MCF 10A (cell line): ENCODE measurements around the gene TADA3. TPM values are rescaled to one million over a fixed set of nuclear protein-coding genes. Genes with fewer than 3 reads are reported as not detected.
A peak's percentile ranks its signal among the peaks of the same experiment; 100 is the strongest.

ENCODE experiments used
- BruUV-seq: library from RNA; stranded (reverse); fragments of 400-500 nt; replicated peaks from 2 replicates; lab custom pipeline; 2021; lab: Mats Ljungman, UMichigan
- CTCF ChIA-PET: fragments of 300-600 bp; sonication (Branson Sonifier 250); formaldehyde crosslinking; extraction: SDS; loops from one replicate; lab custom pipeline; 2021; ENCODE audit warnings: antibody characterized with exemption, inconsistent platforms; lab: Yijun Ruan, JAX
- POLR2A ChIA-PET: fragments of 300-600, 350-650 bp; sonication (Branson Sonifier 250); formaldehyde crosslinking; extraction: SDS; loops from one replicate; lab custom pipeline; 2020; ENCODE audit warnings: antibody characterized with exemption, inconsistent platforms; lab: Yijun Ruan, JAX
- DNase-seq: peaks from one replicate; pipeline ENCODE4 v3.0.0-alpha.2; 2018; ENCODE audit not compliant: unreplicated experiment
- H3K27ac Mint-ChIP-seq: one replicate; pipeline ENCODE4 v1.8.0; 2022; ENCODE audit warnings: mild to moderate bottlenecking, low read depth, mixed read lengths; ENCODE audit not compliant: unreplicated experiment
- H3K27me3 Mint-ChIP-seq: one replicate; pipeline ENCODE4 v1.8.0; 2022; ENCODE audit warnings: mixed read lengths; ENCODE audit not compliant: insufficient read depth, unreplicated experiment
- H3K36me3 Mint-ChIP-seq: one replicate; pipeline ENCODE4 v1.8.0; 2022; ENCODE audit warnings: mild to moderate bottlenecking, moderate library complexity, mixed read lengths; ENCODE audit not compliant: insufficient read depth, unreplicated experiment
- H3K4me1 Mint-ChIP-seq: one replicate; pipeline ENCODE4 v1.8.0; 2022; ENCODE audit warnings: mixed read lengths; ENCODE audit not compliant: insufficient read depth, unreplicated experiment
- H3K4me3 Mint-ChIP-seq: one replicate; pipeline ENCODE4 v1.8.0; 2022; ENCODE audit warnings: mild to moderate bottlenecking, moderate library complexity, mixed read lengths; ENCODE audit not compliant: unreplicated experiment
- H3K9me3 Mint-ChIP-seq: one replicate; pipeline ENCODE4 v1.8.0; 2022; ENCODE audit warnings: mixed read lengths; ENCODE audit not compliant: unreplicated experiment
- CTCF ChIP-seq: fragments of 200-600 bp; IDR thresholded peaks from one replicate; pipeline ENCODE4 v1.8.0; 2022; ENCODE audit warnings: antibody characterized with exemption, mild to moderate bottlenecking; ENCODE audit not compliant: unreplicated experiment
- intact Hi-C: fragments of 100-400 bp; cut with micrococcal nuclease; formaldehyde crosslinking; loops from 2 replicates; pipeline ENCODE4 v1.14.1; 2022
- total RNA-seq: library from RNA; stranded (reverse); gene quantifications from 2 replicates; pipeline ENCODE4 v1.2.3, GENCODE V29; 2022

Gene TADA3
- total RNA-seq, 1 experiment from 2014 or later: 77.1 TPM

GRCh38 chr3:9809615-9810432 lies 17.6 kb upstream of the TADA3 start, which contains the start of gene TTLL3:
TTLL3 (plus strand) TSS chr3:9810262; CDS start chr3:9810662, 400 bp downstream.
- Mint-ChIP-seq H3K4me1 (peaks cover 23% of the 10 kb centered on the region), H3K9me3 (no peaks in the 10 kb centered on the region), H3K4me3 (peak within 1 kb of the TSS; percentile 70), H3K27ac (peak within 1 kb of the TSS; percentile 89), H3K36me3 (peaks cover 22% of the 10 kb centered on the region), H3K27me3 (no peaks in the 10 kb centered on the region)
- ChIA-PET CTCF (interaction anchor here (0.6 to 0.7 kb wide), 3 partner anchors 18 to 836 kb away, joined by 3 to 5 read pairs (median 3); no protein-coding TSS in a partner anchor), POLR2A (interaction anchor here (0.6 to 3.9 kb wide), 6 partner anchors 12 to 107 kb away, joined by 3 to 23 read pairs (median 4); partner anchors contain the start of genes ARPC4, IL17RC and TADA3)
- peak; percentile 62 for DNase-seq
- no TSS peak for BruUV-seq
- TF ChIP-seq CTCF: no peak
- intact Hi-C loops: no loop called here

- intact Hi-C loops: no loop called here
- Mint-ChIP-seq H3K36me3 (peaks cover 28% of the 10 kb centered on the region), H3K4me3 (peak overlapping the region; percentile 70), H3K4me1 (peaks cover 23% of the 10 kb centered on the region), H3K9me3 (no peaks in the 10 kb centered on the region), H3K27ac (peak overlapping the region; percentile 89), H3K27me3 (no peaks in the 10 kb centered on the region)
- POLR2A ChIA-PET: interaction anchor here (0.6 to 3.9 kb wide), 7 partner anchors 12 to 1215 kb away, joined by 3 to 23 read pairs (median 3); partner anchors contain the start of genes ARPC4, IL17RC and TADA3
- CTCF ChIA-PET: interaction anchor here (0.6 to 2.8 kb wide), 5 partner anchors 13 to 835 kb away, joined by 3 to 10 read pairs (median 4); no protein-coding TSS in a partner anchor
- BruUV-seq: no TSS peak
- no peak for DNase-seq
- TF ChIP-seq CTCF: no peak
Observed at GRCh38 chr3:9809239-9809614, 17.0 kb upstream of the TADA3 start.

- no TSS peak for BruUV-seq
- POLR2A ChIA-PET: interaction anchor here (0.6 to 3.9 kb wide), 8 partner anchors 11 to 1215 kb away, joined by 3 to 23 read pairs (median 3); partner anchors contain the start of genes ARPC4 and TADA3
- TF ChIP-seq CTCF: peak; percentile 42
- intact Hi-C loops: no loop called here
- Mint-ChIP-seq H3K27ac (peak overlapping the region; percentile 89), H3K4me3 (no peak overlapping the region), H3K9me3 (no peaks in the 10 kb centered on the region), H3K36me3 (peaks cover 36% of the 10 kb centered on the region), H3K4me1 (peaks cover 23% of the 10 kb centered on the region), H3K27me3 (no peaks in the 10 kb centered on the region)
- CTCF ChIA-PET: interaction anchor here (0.5 to 2.8 kb wide), 5 partner anchors 13 to 275 kb away, joined by 3 to 10 read pairs (median 4); no protein-coding TSS in a partner anchor
- DNase-seq: peak; percentile 43
Observed at GRCh38 chr3:9808345-9809037, 16.2 kb upstream of the TADA3 start.
